LNCaP clone FGC (cell line): ENCODE data around the gene EPHA4.

Experiments
- DNase-seq: peaks from one replicate; pipeline ENCODE4 v3.0.0-alpha.2; 2011; ENCODE audit warnings: low read depth
- H3K4me3 ChIP-seq: 2 replicates; pipeline ENCODE4 v1.5.1; 2011; ENCODE audit warnings: mild to moderate bottlenecking, low read depth, low read length, control low read depth
- CTCF ChIP-seq: IDR thresholded peaks from 2 replicates; pipeline ENCODE4 v1.5.1; 2012; ENCODE audit warnings: mild to moderate bottlenecking; ENCODE audit not compliant: control insufficient read depth, insufficient read depth; ENCODE audit errors: extremely low read depth

Gene EPHA4

DNA sequence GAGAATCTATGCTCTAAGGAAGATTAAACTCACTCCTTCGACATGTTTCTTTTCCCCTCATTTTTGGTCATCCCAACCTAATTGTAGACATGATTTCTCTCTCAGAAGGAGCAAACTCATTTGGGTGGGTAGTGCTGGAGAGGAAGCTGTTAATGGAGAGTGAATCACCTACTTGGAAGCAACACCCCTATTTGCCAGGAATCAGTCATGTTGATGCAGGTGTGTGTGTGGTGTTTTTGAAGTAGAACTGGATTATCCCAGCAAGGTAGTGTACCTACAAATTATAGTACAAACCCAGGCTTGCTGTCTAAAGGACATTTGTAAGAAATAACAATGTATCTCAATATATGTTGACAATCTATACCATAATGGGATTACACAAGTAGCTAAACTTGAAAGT is 186.4 kb downstream of the EPHA4 start:
- no peak for DNase-seq
- TF ChIP-seq CTCF: no peak
- H3K4me3 ChIP-seq: no peak overlapping the region

GRCh38 chr2:221381928-221382488 is 190.1 kb downstream of the EPHA4 start:
- DNase-seq: no peak

GRCh38 chr2:221380686-221381085 is 191.4 kb downstream of the EPHA4 start:
- H3K4me3 ChIP-seq: no peak overlapping the region
- no peak for DNase-seq
- TF ChIP-seq CTCF: no peak

More at GRCh38 chr2:221381928-221382488, 190.1 kb downstream of the EPHA4 start:
- no peak for TF ChIP-seq CTCF
- no peak overlapping the region for H3K4me3 ChIP-seq

DNA sequence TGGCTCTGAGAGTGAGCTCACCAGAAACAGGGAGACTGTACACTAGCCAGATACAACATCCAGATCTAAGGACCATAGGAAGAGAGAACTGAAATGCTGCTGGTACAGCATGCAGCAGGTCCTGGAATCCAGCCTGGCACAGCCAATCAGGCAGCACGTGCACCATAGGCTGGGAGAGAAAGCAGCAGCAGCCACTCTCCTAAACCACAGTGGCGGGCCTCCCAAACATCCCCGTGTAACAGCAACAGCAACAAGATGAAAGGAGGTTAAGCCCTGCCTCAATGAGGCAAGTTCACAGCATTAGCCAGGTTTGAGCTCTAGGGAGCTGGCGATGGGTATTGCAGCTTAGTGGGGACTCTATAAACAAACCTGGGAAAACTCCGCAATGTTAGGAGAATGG is 192.0 kb downstream of the EPHA4 start:
- H3K4me3 ChIP-seq: no peak overlapping the region
- DNase-seq: no peak
- TF ChIP-seq CTCF: no peak

DNA sequence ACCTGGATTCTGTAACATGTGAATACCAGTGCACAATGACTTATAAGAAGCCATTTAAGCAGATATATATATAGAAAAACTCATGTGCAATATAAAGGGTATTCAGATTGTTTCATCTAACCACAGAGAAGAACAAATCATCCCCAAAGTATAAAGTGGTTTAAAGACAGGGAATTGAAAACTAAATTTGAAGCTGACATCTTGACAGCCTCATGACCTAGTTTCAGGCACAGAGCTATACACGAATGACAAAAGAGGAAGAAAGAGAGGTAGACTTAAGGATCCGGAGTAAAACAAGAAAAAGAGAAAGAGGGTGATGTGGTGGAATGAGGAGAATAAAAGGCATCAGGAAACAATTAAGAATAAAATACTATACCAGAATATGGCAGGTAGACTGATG is 194.5 kb downstream of the EPHA4 start:
- H3K4me3 ChIP-seq: no peak overlapping the region
- TF ChIP-seq CTCF: no peak
- DNase-seq: no peak

DNA sequence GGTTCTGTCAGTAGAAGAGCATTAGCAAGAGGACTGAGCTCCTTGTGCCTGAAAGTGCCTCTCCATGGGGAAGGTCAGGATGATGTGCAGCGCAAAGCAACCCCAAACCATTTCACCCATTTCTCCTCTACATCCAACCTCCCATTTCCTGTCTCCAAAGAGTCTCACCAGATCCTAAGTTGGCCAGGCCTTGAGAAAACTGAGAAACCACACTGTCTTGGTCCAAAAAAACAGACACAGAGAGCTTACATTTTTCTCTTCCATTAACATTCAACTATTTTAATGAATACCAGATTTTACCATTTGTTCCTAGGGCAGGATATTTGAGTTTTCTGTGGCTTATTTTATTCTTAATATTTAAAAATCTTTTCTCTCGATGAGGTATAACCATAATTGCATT is 195.0 kb downstream of the EPHA4 start:
- DNase-seq: no peak
- no peak overlapping the region for H3K4me3 ChIP-seq
- no peak for TF ChIP-seq CTCF

- H3K4me3 ChIP-seq: no peak overlapping the region
- no peak for TF ChIP-seq CTCF
- DNase-seq: no peak
These were observed 197.9 kb downstream of the EPHA4 start for GRCh38 chr2:221374234-221374633.
